HG03066 (cell line): ENCODE measurements around the gene SLCO2B1.

Experiments used
- ATAC-seq: cut with Tn5 transposase; IDR thresholded peaks from one replicate; pipeline ENCODE4 v1.9.1; 2021; ENCODE audit warnings: low read depth; ENCODE audit not compliant: unreplicated experiment

SLCO2B1 gene

GRCh38 chr11:75143420-75143731 lies 7.5 kb upstream of the SLCO2B1 start:
- ATAC-seq = no peak

GRCh38 chr11:75144716-75145014 lies 6.2 kb upstream of the SLCO2B1 start:
- no peak for ATAC-seq

DNA sequence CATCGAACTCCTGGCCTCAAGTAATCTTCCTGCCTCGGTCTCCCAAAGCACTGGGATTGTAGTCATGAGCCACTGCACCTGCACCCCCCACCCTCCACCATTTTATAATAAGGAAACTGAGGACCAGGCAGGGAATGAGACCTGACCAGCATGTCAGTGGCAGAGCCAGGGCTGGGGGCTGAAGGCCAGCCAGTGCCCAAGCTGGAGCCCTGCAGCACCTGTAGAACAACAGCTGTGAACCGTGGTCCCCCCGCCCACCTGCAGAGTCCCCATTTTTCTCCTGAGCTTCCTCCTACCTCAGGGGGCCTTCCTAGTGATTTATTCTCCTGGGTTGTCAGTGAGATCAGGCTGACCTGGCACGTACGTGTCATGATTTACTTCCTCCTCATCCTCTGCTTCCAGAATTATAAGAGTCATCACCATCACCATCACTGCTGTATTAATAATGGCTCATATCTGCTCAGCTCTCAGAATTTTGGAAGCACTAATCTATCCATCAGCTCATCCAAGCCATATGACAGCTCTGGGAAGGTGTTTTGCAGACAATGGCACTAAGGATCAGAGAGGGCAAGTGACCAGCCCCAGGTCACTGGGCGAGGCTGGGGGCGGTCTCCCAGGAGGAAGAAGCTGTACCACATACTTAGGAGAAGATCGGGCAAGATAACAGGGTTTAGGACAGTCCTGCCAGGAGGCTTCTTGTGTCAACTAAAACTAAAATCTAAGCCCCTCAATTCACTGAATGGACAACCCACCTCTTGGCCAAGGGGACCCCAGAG lies 5.5 kb upstream of the SLCO2B1 start:
- no peak for ATAC-seq

DNA sequence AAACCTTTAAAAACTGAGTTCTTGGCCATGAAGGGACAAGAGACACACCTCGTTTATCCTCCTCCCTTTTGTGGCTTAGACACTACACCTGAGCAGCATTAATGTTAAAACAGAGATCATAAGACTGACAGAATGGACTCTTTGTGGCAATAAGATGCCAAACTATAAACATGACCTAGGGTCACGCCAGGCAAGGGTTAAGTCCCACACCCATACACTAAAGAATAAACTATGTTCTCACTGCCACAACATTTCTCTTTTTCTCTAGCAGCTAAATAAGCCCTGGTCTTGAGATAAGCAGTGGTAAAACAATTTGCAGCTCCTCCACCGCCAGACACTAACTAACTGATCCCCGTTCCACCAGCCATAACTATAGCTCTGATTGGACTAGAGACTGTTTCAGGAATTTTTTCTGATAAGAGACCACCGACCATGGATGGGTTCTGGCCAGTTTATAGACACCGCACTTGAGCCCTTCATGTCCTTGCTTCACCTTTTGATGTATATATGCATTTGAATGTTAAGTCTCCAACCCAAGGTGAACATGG lies 4.9 kb upstream of the SLCO2B1 start:
- no peak for ATAC-seq

DNA sequence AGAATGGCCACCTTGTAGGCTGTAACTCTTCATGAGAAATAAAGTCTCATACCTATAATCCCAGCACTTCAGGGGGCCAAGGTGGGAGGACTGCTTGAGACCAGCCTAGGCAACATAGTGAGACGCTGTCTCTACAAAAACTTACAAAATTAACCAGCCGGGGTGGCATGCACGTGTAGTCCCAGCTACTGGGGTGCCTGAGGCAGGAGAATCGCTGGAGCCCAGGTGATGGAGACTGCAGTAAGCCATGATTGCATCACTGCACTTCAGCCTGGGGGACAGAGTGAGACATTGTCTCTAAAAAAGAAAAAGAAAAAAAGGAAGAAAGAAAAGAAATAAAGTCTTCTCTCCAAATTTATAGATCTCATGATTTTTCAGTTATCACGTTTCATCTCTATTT lies 4.2 kb upstream of the SLCO2B1 start:
- no peak for ATAC-seq

DNA sequence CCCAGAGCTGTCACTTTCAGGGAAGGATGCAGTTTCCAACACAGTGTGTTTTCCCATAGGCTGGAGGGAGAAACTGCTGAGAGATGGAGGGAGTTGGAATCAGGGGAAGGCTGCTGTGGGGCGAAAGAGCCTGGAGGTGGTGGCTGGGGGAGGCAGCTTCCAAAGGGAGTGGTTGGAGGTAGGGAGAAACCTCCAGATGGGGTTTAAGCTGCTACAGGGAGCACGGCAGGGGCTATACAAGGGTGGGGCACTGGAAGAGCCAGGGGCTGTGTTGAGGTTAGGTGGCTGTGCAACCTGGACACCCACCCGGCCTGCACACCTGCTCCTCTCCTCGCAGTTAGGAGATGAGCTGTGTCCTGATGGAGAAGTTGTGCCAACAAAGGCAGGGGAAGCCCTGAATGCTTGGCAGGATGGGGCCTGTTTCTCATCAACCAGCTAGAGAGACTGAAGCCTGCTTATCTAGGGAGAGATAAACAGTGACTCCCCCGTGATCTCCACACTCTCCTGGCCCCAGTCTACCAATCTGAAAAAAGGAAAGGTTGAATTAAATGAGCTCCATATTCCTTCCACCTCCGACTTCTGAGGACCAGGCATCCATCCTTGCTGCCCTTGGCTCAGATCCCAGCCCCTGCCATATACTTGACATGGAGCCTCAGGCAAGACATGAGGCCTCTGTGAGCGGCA lies 3.6 kb upstream of the SLCO2B1 start:
- ATAC-seq = no peak

DNA sequence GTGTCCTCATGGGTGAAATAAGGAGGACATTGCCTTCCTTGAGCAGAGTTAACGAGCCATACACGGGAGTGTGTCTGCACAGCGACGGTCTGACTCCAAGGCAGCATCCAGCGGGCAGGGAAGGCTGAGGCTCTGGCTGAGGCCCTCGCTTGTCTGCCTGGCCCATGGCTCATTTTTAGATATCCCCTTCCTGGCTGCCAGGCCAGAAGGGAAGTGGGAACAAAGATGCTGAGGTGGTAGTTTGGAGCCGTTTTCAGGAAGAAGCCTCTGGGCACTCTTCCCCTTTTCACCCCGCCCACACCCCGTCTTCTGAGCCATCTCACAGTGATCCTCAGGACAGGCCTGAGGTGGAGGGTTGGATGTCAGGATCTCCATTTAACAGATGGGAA lies 3.0 kb upstream of the SLCO2B1 start:
- ATAC-seq = no peak

DNA sequence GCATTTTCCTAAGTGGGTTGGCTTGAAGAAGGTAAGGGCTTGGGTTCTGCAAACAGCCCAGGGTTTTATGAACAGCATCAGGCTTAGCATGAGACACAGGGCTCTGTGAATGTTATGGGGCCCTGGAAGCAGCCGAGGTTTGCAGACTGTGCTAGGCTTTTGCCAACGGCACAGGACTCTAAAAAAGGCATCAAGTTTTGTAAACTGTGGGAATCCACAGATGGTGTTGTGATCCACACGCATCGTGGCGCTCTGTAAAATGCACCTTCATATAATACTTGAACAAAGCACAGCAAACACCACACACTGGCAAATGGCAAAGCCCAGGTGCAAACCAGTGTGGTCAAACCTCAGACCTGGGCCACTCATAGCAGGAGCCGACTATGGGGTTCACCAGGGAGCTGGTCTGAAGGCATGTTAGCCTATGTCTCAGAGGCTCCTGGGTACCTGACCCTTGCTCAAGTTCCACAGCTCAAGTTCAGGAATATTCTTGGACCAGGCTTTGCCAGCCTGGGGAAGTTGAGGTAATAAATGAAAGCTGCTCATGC lies 2.4 kb upstream of the SLCO2B1 start:
- ATAC-seq = no peak

DNA sequence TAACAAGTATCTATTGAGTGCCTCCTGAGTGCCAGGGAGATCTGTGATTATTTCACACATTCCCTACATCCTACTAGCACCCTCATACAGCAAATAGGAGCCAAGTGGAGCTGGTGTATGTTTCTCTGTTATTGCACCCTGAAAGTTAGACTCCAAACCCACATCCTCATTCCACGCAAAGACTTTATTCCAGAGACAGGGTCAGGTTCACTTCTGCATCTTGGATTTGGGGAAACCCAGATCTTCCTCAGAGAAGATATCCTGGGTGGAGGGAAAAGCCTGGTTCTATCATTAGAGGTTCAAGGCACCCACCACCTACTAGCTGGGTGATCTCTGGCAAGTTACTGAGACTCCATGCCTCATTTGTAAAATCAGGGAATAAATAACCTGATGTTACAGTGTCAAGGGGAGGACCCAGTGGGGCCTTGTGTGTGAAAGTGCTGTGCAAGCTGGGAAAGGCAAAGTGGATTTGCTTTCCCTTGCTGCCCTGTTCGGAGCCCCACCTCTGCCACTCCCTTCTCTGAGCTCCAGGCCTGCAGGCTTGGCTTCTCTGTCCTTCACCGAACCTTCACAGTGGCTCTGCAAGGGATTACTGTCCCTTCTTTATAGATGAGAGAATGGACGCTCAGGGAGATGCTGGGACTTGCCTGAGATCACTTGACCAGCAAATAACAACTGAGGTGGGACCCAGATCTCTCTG lies 991 bp upstream of the SLCO2B1 start:
- ATAC-seq = no peak

DNA sequence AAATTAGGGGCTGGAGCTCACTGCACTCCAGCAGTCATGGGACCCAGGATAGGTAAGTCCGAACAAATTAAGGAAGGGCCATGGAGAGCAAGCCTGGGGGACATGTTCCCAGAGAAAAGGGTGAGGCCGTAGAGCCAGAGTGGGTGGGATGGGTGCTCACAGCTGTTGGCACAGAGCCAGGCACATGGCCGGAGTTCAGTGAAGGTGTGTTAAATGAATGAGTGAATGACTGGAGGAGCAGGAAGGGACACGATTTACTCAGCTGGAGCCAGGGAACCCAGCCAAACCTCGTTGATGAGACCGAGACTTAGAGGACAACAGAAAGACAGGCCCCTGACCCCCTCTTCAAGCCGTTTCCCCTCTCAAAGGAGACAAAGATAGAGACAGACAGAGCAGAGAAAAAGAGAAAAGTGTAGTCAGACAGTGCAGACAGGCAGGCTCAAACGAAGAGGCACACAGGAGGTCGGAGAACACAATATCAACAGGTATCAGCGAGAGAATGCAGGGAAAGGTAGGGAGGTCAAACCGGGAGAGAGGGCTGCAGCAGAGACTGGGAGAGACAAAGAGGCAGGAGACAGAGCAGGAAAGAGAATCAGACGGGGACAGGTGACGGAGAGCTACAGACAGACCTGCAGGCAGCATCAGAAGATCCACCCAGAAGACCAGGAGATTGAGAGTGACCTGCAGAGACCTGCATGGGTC lies 590 bp downstream of the SLCO2B1 start:
- no peak for ATAC-seq

DNA sequence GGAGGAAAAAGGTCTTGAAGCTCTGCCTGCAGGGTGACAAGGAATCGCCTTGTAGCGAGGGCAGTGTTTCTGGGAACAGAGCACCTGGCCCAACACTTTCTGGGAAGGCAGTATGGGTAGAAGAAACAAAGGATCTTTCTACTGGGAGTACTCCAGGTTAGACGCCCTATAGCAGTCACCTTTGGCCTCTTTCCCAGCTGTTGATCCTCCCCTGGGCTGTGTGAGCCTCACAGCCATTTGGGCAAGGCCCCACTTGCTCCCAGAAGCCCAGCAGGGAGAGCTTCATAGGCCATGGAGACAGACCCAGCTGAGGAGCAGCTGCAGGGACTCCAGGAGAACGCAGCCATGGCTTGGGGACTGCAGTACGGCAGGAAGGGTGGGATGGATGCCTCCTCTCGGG lies 1.2 kb downstream of the SLCO2B1 start:
- no peak for ATAC-seq

- no peak for ATAC-seq
Measured at GRCh38 chr11:75152651-75153427, 1.9 kb downstream of the SLCO2B1 start.

GRCh38 chr11:75154646-75155569 lies 4.0 kb downstream of the SLCO2B1 start:
- ATAC-seq = no peak

- ATAC-seq = no peak
Measured at GRCh38 chr11:75155570-75156422, 4.9 kb downstream of the SLCO2B1 start.

DNA sequence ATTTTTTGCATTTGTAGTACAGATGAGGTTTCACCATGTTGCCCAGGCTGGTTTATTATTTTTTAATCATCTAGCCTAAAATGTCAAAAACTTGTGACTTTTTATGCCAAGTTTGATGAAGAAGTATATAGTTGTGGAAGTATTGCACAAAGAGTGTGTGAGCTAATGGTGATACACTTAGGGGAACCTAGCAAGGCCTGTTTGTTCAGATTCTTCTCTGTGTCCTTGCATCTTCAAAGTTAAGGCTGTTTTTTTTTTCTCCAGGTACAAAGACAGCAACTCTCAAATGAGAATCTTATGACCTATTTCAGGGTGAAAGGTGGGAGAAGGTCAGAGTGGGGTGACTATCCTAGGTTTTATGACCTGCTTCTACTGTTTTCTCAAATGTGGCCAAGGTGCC lies 7.3 kb downstream of the SLCO2B1 start:
- no peak for ATAC-seq

DNA sequence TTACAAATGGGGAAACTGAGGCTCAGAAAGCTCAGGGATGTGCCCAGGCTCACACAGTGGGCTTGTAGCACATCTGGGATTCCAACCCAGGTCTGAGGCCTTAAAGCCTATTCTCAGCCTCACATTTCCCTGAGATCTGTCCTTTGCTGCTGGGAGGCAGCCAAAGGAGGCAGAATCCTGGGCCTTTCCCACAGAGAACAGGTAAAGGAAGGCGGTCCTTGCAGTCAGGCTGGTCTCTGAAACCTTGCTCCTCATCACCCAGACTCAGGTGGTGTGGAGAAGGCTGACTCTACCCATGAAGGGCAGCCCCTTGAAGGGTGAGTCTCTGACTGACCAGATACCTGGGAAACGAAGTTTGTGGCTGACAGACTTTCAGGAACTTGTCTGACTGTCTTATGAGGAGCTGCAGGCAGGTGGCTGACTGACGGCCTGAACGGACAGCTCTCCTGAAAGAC lies 7.8 kb downstream of the SLCO2B1 start:
- no peak for ATAC-seq

DNA sequence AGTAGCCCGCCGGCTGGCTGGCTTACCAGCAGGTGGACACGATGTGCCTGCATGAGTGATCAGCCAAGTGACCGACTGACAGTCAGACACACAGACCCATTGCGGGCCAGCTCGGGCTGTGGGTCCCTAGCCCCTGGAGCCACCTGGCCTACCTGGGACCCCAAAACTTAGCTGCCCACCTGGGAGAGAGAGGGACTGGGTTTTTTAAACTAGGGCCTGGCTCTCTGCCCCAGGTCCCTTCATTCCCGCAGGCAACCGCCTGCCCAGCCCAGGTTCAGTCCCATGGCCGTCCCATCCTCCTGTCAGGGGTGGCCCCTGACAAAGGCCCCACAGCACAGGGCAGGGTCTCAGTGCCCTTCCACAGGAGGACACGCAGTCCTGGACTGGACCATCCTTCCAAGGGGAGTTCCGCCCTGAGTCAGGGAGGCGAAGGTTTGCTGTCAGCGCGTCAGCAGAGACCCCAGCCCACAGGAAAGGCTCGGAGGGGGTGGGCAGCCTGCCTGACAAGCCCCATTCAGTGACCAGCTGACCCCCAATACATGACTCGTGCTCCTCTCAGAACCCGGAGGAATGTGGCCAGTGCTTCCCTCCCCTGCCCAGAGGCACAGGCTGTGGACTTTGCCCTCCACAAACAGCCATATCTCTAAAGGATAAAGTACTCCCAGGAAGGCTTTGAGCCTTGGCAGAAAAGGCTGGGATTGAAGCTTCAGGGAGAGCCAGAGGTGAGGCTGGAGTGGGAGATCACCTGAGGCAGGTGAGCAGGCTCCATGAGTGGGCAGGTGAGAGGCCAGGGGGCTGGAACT lies 8.4 kb downstream of the SLCO2B1 start:
- no peak for ATAC-seq
